Caco-2 (cell line): ENCODE measurements around the gene SLC17A9. TPM values are rescaled to one million over a fixed set of nuclear protein-coding genes. Genes with fewer than 3 reads are reported as not detected.

ENCODE experiments used
- BruUV-seq: library from RNA; stranded (reverse); fragments of 400-500 nt; replicated peaks from 2 replicates; lab custom pipeline; 2021; lab: Mats Ljungman, UMichigan
- CTCF ChIA-PET: fragments of 300-600 bp; sonication (Branson Sonifier 250); formaldehyde crosslinking; loops from one replicate; lab custom pipeline; 2022; ENCODE audit warnings: antibody characterized with exemption; lab: Charles Lee
- POLR2A ChIA-PET: fragments of 300-600 bp; sonication (Branson Sonifier 250); formaldehyde crosslinking; loops from one replicate; lab custom pipeline; 2022; ENCODE audit warnings: antibody characterized with exemption; lab: Charles Lee
- DNase-seq, 2 experiments: peaks; one replicate each; pipeline versions ENCODE4 v3.0.0 to v3.0.0-alpha.2; 2020 to 2022
- H3K27me3 ChIP-seq: replicated peaks from 2 replicates; pipeline ENCODE4 v1.6.0; 2011; ENCODE audit warnings: low read length; ENCODE audit not compliant: control insufficient read depth, insufficient read depth
- H3K36me3 ChIP-seq: 2 replicates; pipeline ENCODE4 v1.5.1; 2011; ENCODE audit warnings: low read length; ENCODE audit not compliant: control insufficient read depth, insufficient read depth
- H3K4me1 ChIP-seq: fragments of 250-450 bp; sonication (Bioruptor Pico); 2 replicates; pipeline ENCODE4 v1.5.1; 2020; ENCODE audit warnings: mild to moderate bottlenecking
- H3K4me3 ChIP-seq: 2 replicates; pipeline ENCODE4 v1.5.1; 2011; ENCODE audit warnings: low read depth, mild to moderate bottlenecking, control low read depth, low read length
- H3K9me3 ChIP-seq: fragments of 250-450 bp; sonication (Bioruptor Pico); 2 replicates; pipeline ENCODE4 v1.5.1; 2020; ENCODE audit warnings: mild to moderate bottlenecking, moderate library complexity
- H3K27ac Mint-ChIP-seq: one replicate; pipeline ENCODE4 v1.8.0; 2022; ENCODE audit warnings: mixed read lengths; ENCODE audit not compliant: unreplicated experiment
- H3K27me3 Mint-ChIP-seq: one replicate; pipeline ENCODE4 v1.8.0; 2022; ENCODE audit warnings: mixed read lengths; ENCODE audit not compliant: insufficient read depth, unreplicated experiment
- H3K36me3 Mint-ChIP-seq: one replicate; pipeline ENCODE4 v1.8.0; 2022; ENCODE audit warnings: mild to moderate bottlenecking, mixed read lengths; ENCODE audit not compliant: insufficient read depth, unreplicated experiment
- H3K4me1 Mint-ChIP-seq: one replicate; pipeline ENCODE4 v1.8.0; 2022; ENCODE audit warnings: low read depth, mixed read lengths; ENCODE audit not compliant: unreplicated experiment
- H3K4me3 Mint-ChIP-seq: one replicate; pipeline ENCODE4 v1.8.0; 2022; ENCODE audit warnings: mild to moderate bottlenecking, moderate library complexity, mixed read lengths; ENCODE audit not compliant: unreplicated experiment
- H3K9me3 Mint-ChIP-seq: one replicate; pipeline ENCODE4 v1.8.0; 2022; ENCODE audit warnings: mixed read lengths; ENCODE audit not compliant: unreplicated experiment
- CTCF ChIP-seq, 2 experiments: fragments of 200-600 bp in 1 of 2; IDR thresholded peaks; 1 replicate in 1 of 2; 2 replicates in 1 of 2; pipeline versions ENCODE4 v1.5.1 to v1.8.0; 2011 to 2022; ENCODE audit warnings: antibody characterized with exemption in 1 of 2, control low read depth in 1 of 2, inconsistent platforms in 1 of 2, low read depth in 1 of 2, low read length in 1 of 2, mild to moderate bottlenecking in 1 of 2, moderate library complexity in 1 of 2; ENCODE audit not compliant: insufficient read depth in 1 of 2, severe bottlenecking in 1 of 2, unreplicated experiment in 1 of 2
- intact Hi-C: fragments of 100-400 bp; cut with micrococcal nuclease; formaldehyde crosslinking; loops from one replicate; pipeline ENCODE4 v1.10.0; 2022; ENCODE audit not compliant: unreplicated experiment
- total RNA-seq: library from RNA; stranded (reverse); gene quantifications from 2 replicates; pipeline ENCODE4 v1.2.3, GENCODE V29; 2022

The SLC17A9 gene
- total RNA-seq, 1 experiment from 2014 or later = 64.7 TPM

- POLR2A ChIA-PET = no interaction called here
- Mint-ChIP-seq H3K27ac (no peak overlapping the region), H3K36me3 (no peaks in the 10 kb centered on the region), H3K27me3 (peaks cover 4% of the 10 kb centered on the region), H3K4me3 (no peak overlapping the region), H3K9me3 (no peaks in the 10 kb centered on the region), H3K4me1 (no peaks in the 10 kb centered on the region)
- Histone ChIP-seq H3K9me3 (no peaks in the 10 kb centered on the region), H3K4me1 (peaks cover 2% of the 10 kb centered on the region), H3K4me3 (no peak overlapping the region), H3K36me3 (no peaks in the 10 kb centered on the region), H3K27me3 (no peaks in the 10 kb centered on the region)
- no peak for TF ChIP-seq CTCF (IDR thresholded peaks at IDR 0.05; ENCODE audit: insufficient read depth in 1 of 2, low read depth in 1 of 2, low read length in 1 of 2, severe bottlenecking in 1 of 2, unreplicated experiment in 1 of 2)
- DNase-seq = no peak
- intact Hi-C loops = no loop called here
- CTCF ChIA-PET = interaction anchor here (0.8 kb wide), 1 partner anchor 31 kb away, joined by 5 read pairs; no protein-coding TSS in a partner anchor
- BruUV-seq = no TSS peak
Observed at GRCh38 chr20:62977613-62978560, 25.4 kb downstream of the SLC17A9 start.

- H3K36me3 ChIP-seq = no peaks in the 10 kb centered on the region
- CTCF ChIA-PET = interaction anchor here (1.4 to 2.3 kb wide), 2 partner anchors 23 to 30 kb away, joined by 4 to 20 read pairs; no protein-coding TSS in a partner anchor
- H3K9me3 Mint-ChIP-seq = no peaks in the 10 kb centered on the region
- no peaks in the 10 kb centered on the region for H3K4me1 ChIP-seq
- no peaks in the 10 kb centered on the region for H3K4me1 Mint-ChIP-seq
- H3K4me3 ChIP-seq = no peak overlapping the region
- no peaks in the 10 kb centered on the region for H3K27me3 ChIP-seq
- no peaks in the 10 kb centered on the region for H3K36me3 Mint-ChIP-seq
- TF ChIP-seq CTCF (IDR thresholded peaks at IDR 0.05; ENCODE audit: insufficient read depth in 1 of 2, low read depth in 1 of 2, low read length in 1 of 2, severe bottlenecking in 1 of 2, unreplicated experiment in 1 of 2) = no peak
- BruUV-seq = no TSS peak
- H3K27ac Mint-ChIP-seq = no peak overlapping the region
- no peaks in the 10 kb centered on the region for H3K9me3 ChIP-seq
- intact Hi-C loops = no loop called here
- H3K27me3 Mint-ChIP-seq = peaks cover 4% of the 10 kb centered on the region
- no peak for DNase-seq
- H3K4me3 Mint-ChIP-seq = no peak overlapping the region
- POLR2A ChIA-PET = no interaction called here
Observed at GRCh38 chr20:62978561-62978943, 26.0 kb downstream of the SLC17A9 start.

DNA sequence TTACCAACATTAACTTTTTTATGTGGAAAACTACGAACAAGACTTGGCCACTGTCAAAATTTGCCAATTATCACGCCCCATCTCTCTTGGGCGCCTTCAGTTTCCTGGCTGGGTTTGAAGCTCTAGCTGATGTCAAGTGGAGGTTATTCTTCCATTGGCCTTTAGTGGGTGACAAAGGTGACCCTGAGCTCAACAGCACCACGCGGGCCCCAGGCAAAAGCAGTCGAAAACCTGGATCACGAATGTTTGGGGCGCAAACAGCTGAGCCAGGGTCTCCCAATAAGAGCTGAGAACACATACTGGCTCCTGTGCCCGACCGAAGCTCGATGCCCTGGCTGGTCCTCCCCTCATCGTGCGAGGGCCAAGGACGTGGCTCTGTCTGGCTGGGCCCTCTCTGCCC is 26.8 kb downstream of the SLC17A9 start:
- H3K4me1 ChIP-seq = no peaks in the 10 kb centered on the region
- no peak overlapping the region for H3K4me3 ChIP-seq
- no peak overlapping the region for H3K27ac Mint-ChIP-seq
- no peaks in the 10 kb centered on the region for H3K36me3 Mint-ChIP-seq
- H3K36me3 ChIP-seq = no peaks in the 10 kb centered on the region
- peak in 1 of 2 experiments; percentile 17 for TF ChIP-seq CTCF (IDR thresholded peaks at IDR 0.05; ENCODE audit: insufficient read depth in 1 of 2, low read depth in 1 of 2, low read length in 1 of 2, severe bottlenecking in 1 of 2, unreplicated experiment in 1 of 2)
- H3K27me3 Mint-ChIP-seq = peaks cover 4% of the 10 kb centered on the region
- no peaks in the 10 kb centered on the region for H3K4me1 Mint-ChIP-seq
- H3K9me3 Mint-ChIP-seq = no peaks in the 10 kb centered on the region
- no peak for DNase-seq
- CTCF ChIA-PET = interaction anchor here (0.9 to 2.3 kb wide), 4 partner anchors 24 to 185 kb away, joined by 3 to 20 read pairs (median 4); no protein-coding TSS in a partner anchor
- intact Hi-C loops = no loop called here
- BruUV-seq = no TSS peak
- H3K4me3 Mint-ChIP-seq = no peak overlapping the region
- no peaks in the 10 kb centered on the region for H3K9me3 ChIP-seq
- H3K27me3 ChIP-seq = no peaks in the 10 kb centered on the region
- POLR2A ChIA-PET = no interaction called here
